HG02943 (cell line): ENCODE results near the gene CFAP69.

Experiments
- ATAC-seq: cut with Tn5 transposase; IDR thresholded peaks from one replicate; pipeline ENCODE4 v1.9.1; 2021; ENCODE audit warnings: mild to moderate bottlenecking, low read depth, moderate library complexity; ENCODE audit not compliant: unreplicated experiment

The CFAP69 gene, protein sequence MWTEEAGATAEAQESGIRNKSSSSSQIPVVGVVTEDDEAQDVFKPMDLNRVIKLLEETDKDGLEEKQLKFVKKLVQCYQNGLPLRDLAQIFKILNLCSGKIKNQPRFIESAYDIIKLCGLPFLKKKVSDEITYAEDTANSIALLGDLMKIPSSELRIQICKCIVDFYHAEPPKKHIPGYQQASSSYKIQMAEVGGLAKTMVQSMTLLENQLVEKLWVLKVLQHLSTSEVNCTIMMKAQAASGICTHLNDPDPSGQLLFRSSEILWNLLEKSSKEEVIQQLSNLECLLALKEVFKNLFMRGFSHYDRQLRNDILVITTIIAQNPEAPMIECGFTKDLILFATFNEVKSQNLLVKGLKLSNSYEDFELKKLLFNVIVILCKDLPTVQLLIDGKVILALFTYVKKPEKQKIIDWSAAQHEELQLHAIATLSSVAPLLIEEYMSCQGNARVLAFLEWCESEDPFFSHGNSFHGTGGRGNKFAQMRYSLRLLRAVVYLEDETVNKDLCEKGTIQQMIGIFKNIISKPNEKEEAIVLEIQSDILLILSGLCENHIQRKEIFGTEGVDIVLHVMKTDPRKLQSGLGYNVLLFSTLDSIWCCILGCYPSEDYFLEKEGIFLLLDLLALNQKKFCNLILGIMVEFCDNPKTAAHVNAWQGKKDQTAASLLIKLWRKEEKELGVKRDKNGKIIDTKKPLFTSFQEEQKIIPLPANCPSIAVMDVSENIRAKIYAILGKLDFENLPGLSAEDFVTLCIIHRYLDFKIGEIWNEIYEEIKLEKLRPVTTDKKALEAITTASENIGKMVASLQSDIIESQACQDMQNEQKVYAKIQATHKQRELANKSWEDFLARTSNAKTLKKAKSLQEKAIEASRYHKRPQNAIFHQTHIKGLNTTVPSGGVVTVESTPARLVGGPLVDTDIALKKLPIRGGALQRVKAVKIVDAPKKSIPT

DNA sequence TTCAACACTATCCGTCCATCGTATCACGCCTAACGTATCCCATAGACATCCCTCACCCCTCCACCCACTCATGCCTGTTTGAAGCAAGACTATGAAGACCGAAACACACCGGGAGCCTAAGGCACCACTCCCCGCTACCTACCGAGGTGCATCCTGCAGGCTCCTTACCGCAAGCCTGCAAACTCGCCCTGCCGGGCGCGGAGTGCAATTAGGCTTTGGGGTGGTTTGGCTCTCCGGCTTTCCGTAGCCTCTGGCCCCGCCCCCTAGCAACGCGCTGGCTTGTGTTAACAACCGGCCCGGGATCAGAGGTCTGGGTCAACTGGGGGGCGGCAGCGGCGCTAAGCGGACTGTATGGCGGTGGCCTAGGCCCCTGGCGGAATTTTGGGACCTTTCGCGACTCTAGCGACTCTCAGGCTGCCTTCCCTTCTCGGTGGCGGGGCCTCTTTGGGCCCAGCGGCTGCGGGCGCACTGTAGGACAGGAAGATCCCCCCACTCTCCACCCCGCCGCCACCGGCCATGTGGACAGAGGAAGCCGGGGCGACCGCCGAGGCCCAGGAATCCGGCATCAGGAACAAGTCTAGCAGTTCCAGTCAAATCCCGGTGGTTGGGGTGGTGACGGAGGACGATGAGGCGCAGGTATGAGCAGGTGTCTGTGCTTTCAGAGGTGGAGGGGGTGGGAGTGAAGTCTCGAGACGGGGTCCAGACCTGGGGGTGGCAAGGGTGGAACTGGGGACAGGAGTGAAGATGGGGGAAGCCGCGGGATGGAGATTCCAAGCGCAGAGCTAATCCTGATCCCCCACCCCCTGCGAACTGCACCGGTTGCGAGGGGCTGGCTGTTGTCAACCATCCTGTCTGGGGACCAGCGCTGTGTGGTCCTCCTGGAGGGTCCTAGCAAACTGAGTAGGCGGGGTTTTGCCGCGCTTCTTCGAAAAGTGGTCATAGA lies at the start of gene CFAP69:
Gene CFAP69, plus strand, starts transcription at position 266 of the 943 bp plus-strand sequence. Its CDS starts 251 bp downstream, at position 517.
- ATAC-seq: peak; percentile 70

DNA sequence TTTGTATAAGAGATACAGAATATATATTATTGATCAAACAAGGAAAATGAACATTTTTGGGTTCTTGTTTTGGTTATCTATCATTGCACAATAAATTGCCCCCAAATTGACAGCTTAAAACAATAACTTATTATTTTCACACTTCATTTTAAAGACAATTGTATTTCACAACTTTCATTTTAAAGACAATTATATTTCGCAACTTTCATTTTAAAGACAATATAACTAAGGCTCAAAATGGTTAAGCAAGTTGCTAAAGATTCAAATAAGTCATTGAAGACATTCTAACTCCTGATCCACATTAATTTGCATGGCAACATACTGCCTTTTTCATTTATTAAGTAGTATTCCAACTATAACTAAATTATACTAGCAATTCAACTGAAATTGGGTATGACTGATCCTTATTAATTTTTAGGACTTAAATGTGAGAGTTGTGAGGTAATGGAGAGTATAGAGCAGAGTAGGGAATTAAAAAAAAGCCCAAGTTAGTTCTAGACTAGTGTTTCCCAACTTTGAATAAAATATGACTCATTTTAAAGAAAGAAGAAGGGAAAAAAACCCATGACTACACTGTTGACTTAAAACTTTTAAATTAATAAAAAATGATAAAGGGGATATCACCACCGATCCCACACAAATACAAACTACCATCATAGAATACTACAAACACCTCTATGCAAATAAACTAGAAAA lies 43.3 kb upstream of the CFAP69 start:
- ATAC-seq: no peak

DNA sequence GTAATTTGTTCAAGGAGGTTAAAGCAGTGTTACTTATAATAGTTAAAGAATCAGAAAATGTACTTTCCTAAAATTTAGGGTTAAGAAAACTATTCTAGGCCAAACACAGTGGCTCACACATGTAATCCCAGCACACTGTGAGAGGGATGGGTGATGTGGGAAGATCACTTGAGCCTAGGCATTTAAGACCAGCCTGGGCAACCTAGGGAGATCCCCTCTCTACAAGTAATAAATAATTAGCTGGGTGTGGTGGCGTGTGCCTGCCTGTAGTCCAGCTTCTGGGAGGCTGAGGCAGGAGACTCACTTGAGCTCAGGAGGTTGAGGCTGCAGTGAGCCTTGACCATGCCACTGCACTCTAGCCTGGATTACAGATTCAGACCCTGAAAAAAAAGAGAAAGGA lies 37.0 kb upstream of the CFAP69 start:
- ATAC-seq: no peak

DNA sequence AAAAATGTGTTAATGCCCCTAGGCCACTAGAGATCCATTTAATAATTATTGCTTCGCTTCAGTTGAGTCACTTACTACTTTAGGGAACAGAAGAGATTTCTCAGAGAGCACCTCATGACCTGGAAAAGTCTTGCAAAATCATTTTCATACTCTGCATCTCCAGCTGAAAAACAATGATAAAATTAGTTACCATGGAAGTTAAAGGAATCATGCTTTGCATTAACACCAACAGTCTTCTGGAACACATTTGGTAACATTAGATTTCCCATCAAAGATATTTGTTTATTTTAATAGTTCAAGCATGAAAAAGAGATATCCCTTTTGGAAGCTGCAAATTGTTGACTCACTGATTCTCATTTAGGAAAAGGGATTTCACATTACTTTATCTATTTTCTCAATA lies 35.2 kb upstream of the CFAP69 start:
- ATAC-seq: no peak

DNA sequence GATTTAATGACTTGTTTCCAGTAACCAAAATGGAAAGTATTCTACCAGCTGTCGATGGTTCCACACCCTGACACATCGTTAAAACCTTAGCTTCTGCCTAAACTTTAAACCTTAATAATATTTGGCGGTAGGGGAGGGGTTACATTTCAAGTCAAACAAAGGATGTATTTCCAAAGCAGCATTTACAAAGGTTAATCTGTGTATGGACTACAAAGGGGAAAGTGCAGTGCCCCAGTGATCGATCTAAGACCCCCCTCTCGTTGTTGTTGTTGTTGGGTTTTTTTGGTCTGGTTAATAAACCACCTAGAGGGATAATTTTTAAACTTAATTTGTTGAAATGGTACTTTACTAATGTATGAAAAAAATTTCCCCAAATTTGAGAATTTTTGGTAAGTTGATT lies 34.5 kb upstream of the CFAP69 start:
- ATAC-seq: no peak

DNA sequence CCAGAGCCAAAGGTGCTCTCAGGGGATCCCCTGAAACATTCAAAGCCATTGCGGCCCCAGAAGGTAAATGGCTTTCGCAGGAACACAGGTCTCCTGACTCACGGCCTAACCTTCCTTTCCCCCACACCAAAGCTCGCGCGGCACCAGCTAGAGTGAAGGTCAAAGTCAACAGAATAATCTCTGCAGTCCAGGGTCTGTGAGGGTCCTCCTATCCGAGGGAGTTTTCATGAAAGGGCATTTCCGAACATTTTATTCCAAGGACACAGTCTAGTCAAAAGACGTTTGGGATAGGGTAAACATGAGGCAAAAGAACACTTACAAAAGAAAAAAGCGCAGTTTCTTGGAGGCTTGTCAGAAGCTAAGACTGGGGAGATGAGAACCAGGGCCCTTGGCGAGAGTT lies 34.0 kb upstream of the CFAP69 start:
- peak; percentile 13 for ATAC-seq

DNA sequence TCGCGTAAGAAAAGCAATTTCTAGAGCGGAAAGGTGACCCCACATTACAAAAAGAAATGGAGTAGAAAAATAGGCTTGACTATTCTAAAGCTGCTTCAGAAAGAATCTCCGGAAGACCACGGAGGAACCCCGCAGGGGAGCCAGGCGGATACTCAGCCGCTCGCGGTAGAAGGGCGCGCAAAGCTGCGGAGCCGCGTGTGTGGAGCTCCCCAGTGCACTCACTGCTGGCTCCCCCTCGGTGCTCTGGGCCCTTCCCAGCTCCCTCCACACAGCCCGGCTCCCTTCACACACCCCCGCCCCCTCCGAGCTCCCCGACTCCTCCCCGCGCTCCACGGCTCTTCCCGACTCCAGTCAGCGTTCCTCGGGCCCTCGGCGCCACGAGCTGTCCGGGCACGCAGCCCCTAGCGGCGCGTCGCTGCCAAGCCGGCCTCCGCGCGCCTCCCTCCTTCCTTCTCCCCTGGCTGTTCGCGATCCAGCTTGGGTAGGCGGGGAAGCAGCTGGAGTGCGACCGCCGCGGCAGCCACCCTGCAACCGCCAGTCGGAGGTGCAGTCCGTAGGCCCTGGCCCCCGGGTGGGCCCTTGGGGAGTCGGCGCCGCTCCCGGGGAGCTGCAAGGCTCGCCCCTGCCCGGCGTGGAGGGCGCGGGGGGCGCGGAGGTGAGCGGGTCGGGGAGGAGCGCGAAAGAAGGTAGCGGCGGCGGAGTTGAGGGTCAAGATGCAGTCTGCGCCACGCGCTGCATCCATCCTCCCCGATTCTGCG lies 33.4 kb upstream of the CFAP69 start, which contains the start of gene STEAP2:
Gene STEAP2, plus strand, starts transcription at position 350 of the 758 bp plus-strand sequence. CDS start 13,343 bp downstream, outside the sequence.
- ATAC-seq: peak; percentile 93

DNA sequence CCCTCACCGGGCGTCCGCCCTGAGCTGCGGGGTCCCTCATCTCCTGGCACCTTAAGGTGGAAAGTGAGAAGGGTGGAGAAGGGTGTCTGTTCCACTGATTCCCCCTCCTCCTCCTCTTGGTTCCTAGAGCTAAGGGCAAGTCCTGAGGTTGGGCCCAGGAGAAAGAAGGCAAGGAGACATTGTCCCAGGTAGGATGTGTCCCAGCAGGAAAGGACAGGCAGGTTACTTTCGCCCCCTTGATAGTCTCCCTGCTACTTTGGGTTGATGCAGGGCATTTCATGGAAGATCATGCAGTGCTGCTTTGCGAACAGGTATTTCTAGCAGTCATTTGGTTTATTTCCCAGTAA lies 32.9 kb upstream of the CFAP69 start:
- no peak for ATAC-seq

DNA sequence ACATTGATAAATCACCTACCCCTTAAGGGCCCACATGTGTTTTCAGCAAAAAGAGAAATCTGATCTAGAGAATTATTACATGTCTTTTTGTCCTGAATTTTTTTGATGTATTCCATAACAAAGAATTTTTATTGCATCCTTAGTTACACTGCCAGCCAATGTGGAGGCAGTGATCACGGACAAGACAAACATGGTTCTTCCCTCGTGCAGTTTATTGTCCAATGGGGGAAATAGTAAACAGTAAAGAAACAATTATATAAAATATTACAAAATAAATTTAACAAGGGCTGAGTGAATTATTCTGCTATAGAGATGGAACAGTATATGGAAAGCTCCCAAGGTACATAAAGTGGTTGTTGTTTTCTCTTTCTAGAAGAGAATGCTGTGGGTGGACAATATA lies 31.5 kb upstream of the CFAP69 start:
- ATAC-seq: no peak

DNA sequence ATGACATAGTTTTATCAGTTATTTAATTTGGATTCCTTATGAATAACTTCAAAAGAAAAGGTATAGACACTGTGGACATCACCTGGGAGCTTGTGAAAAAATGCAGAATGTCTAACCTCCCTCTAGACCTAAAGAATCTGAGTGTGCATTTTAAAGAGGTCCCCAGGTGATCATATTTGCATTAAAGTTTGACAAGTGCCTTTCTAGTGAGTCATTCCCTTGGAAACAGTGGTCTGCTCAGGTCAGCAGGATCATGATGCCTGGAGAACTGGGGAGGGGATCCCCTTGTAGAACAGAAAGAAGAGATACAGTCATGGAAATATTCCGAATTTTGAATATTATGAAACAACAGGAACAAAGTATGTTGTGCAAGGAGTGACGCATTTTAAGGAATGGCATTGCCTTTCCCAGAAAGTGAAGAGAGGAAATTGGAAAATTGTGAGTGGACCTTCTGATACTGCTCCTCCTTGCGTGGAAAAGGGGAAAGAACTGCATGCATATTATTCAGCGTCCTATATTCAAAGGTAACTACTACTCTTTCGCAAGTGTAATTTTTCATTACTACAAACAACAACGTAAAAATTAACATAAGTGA lies 28.8 kb upstream of the CFAP69 start:
- no peak for ATAC-seq

DNA sequence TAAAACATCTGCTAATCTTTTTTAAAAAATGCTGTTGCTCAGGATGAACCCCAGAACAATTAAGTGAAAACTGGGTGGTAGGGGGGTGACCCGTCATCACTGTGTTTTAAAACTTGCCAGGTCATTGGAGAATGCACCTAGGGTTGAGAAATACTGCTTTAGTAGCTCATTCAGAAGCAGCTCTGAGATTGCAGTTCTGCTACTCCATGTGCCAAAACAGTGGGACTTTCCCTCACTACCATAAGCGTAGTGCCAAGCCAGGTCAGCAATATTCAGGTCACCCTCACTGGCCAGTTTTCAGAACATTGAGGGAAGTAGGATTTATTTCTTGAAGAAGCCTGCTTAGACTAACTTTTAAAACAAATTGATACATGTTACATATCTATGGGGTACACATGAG lies 28.2 kb upstream of the CFAP69 start:
- ATAC-seq: no peak

DNA sequence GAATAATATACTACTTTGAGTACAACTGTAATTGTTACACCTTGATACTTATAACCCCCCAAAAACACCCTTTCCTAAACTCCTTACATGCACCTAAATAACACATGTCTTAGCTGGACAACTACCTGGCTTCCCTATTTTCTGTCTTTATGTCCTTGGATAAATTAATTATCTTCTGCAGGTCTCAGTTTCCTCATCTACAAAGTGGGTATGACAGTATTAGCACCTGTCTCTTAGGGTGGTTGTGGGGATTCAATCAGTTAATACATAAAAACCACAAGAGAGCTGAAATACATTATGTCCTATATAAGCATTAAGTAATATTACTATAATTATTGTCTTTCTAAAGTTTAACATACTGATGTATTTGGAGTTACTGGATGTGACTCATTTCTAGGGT lies 22.6 kb upstream of the CFAP69 start:
- ATAC-seq: no peak

DNA sequence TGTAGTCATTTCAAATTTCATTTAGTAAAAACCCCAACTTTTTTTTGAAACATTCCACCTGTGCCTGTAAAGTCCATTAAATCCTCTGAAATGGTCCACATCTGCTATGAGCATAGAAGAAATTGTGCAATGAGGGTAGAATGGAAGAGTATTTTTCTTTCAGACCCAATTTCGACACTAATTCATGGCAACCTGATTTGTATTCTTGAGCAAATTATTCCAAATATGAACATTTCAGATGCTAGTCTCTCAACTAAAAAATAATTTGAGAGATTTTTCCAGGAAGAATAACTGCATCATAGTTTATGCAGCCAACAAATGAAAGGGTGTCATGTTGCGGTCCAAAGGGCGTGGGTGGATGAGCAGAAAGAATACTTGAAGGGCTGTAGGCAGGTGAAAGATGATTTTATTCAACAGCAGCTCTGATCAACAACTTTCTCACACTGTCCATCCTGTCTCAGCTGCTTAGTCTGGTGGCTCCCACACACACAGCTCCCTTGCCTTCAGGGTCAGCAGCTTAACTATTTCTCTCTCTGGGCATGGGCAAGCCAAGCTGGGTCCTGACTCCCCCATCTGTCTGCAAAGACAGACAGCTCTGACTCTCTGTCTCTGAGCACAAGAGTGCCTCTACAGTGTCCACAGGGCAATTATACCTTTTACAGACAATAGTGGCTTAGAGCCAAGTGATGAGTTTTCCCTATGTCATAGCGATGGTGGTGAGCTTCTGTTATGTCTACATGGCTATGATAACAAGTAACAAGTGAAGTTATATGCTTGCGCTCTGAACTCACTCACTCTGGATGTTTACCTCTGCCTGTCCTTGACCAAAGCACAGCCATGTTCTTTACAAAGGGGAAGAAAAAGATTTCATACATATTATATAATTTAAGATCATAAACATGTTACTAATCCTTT lies 21.9 kb upstream of the CFAP69 start:
- ATAC-seq: no peak

DNA sequence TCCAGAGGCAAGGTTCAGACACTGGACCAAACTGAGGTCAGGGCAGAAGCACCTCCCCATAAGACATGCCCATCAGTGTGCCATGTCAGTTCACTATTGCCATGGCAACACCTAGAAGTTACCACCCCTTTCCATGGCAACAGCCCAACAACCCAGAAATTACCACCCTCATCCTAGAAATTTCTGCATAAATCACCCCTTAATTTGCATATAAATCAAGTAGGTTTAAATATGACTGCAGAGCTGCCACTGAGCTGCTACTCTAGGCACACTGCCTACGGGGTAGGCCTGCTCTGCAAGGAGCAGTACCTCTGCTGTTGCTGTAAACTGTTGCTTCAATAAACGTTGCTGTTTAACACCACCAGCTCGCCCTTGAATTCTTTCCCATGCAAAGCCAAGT lies 20.8 kb upstream of the CFAP69 start:
- no peak for ATAC-seq

DNA sequence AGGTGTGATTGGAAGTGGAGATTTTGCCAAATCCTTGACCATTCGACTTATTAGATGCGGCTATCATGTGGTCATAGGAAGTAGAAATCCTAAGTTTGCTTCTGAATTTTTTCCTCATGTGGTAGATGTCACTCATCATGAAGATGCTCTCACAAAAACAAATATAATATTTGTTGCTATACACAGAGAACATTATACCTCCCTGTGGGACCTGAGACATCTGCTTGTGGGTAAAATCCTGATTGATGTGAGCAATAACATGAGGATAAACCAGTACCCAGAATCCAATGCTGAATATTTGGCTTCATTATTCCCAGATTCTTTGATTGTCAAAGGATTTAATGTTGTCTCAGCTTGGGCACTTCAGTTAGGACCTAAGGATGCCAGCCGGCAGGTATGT lies 19.8 kb upstream of the CFAP69 start:
- ATAC-seq: no peak

DNA sequence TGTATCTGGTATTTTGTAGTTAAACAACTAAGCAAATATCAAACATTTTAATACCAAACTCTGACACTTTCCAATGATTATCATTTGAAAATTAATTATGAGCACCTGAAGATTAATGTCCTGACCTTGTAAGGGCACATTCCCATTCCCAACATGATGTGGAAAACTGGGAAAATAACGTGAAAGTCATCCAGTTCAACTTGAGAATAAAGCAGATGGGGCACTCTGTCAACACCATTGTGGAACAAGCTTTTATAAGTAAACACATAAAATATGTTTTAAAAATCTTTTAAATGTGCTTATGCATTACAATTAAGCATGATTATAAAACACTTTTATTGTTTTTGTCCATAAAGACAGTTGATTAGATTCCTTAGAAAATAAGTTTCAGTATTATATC lies 19.4 kb upstream of the CFAP69 start:
- ATAC-seq: no peak

DNA sequence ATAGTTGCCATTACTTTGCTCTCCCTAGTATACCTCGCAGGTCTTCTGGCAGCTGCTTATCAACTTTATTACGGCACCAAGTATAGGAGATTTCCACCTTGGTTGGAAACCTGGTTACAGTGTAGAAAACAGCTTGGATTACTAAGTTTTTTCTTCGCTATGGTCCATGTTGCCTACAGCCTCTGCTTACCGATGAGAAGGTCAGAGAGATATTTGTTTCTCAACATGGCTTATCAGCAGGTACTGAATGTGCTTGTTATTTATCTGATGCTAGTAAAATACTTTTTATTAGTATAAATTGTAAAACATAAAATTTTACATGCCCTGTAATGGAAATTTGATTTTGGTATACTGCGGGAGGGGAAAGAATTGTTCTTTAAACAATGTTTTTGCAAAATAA lies 17.7 kb upstream of the CFAP69 start:
- no peak for ATAC-seq

DNA sequence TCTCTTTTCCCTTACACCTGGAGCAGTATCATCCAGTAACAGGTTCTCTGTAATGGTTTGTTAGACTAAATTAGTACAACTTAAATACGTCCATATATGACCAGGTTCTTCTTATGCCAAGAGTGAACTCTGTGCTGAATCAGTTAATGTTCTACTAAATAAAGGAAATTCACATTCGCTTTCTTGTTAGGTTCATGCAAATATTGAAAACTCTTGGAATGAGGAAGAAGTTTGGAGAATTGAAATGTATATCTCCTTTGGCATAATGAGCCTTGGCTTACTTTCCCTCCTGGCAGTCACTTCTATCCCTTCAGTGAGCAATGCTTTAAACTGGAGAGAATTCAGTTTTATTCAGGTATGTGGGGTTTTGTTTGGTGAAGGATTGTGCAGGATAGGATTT lies 15.3 kb upstream of the CFAP69 start:
- no peak for ATAC-seq
